GM10266 (cell line): Measurements from ENCODE around the gene DAGLA.
"Not testable (repeated sequence)": the region's sequence is repeated elsewhere in the genome, so short reads cannot be mapped to it uniquely, and the experiment has no call there.

ENCODE experiments used
- DNase-seq: peaks from one replicate; pipeline ENCODE4 v3.0.0; 2012; ENCODE audit errors: extremely low spot score
- TF ChIP-seq, protein P1 (sequence below): IDR thresholded peaks from 2 replicates; pipeline ENCODE4 v1.5.1; 2012; ENCODE audit warnings: mild to moderate bottlenecking, low read depth; ENCODE audit not compliant: control insufficient read depth, insufficient read depth; ENCODE audit errors: missing control alignments

Gene DAGLA

DNA sequence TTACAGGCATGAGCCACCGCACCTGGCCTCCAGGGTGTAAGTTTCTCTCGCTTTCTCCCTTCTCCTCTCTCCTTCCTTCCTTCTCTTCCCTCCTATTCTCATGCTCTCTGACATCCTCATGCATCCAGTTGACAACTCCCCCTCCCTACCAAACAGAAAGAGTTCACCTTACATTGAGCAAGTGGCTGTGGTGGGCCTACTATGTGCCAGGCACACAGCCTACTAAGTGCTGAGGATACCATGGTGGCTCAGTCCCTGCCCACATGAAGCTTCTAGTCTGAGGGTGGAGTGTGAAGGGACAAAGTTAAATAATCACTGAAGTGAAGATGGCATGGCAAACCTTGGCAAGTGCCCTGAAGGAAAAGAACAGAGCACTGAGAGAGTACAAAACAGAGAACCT is 9.6 kb upstream of the DAGLA start:
- TF ChIP-seq, protein P1, sequence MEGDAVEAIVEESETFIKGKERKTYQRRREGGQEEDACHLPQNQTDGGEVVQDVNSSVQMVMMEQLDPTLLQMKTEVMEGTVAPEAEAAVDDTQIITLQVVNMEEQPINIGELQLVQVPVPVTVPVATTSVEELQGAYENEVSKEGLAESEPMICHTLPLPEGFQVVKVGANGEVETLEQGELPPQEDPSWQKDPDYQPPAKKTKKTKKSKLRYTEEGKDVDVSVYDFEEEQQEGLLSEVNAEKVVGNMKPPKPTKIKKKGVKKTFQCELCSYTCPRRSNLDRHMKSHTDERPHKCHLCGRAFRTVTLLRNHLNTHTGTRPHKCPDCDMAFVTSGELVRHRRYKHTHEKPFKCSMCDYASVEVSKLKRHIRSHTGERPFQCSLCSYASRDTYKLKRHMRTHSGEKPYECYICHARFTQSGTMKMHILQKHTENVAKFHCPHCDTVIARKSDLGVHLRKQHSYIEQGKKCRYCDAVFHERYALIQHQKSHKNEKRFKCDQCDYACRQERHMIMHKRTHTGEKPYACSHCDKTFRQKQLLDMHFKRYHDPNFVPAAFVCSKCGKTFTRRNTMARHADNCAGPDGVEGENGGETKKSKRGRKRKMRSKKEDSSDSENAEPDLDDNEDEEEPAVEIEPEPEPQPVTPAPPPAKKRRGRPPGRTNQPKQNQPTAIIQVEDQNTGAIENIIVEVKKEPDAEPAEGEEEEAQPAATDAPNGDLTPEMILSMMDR: no peak
- no peak for DNase-seq

DNA sequence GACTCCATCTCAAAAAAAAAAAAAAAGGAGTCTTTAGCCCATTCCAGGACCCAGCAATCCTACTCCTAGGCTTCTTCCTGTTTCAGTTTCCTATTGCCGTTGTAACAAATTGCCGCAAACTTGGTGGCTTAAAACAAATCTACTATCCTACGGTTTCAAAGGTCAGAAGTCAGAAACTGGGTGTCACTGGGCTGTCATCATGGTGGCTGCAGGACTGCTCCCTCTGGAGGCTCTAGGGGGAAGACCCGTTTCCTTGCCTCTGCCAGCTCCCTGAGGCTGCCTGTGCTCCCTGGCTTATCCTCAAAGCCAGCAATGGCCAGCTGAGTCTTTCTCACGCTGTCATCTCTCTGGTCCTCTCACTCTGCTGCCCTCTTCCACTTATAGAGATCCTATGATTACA is 8.7 kb upstream of the DAGLA start:
- DNase-seq: no peak
- TF ChIP-seq, protein P1: no peak

- DNase-seq: not testable (repeated sequence)
These were observed 6.2 kb upstream of the DAGLA start for GRCh38 chr11:61673946-61674467.

- TF ChIP-seq, protein P1: no peak
These were observed 4.4 kb upstream of the DAGLA start for GRCh38 chr11:61675826-61676225.

DNA sequence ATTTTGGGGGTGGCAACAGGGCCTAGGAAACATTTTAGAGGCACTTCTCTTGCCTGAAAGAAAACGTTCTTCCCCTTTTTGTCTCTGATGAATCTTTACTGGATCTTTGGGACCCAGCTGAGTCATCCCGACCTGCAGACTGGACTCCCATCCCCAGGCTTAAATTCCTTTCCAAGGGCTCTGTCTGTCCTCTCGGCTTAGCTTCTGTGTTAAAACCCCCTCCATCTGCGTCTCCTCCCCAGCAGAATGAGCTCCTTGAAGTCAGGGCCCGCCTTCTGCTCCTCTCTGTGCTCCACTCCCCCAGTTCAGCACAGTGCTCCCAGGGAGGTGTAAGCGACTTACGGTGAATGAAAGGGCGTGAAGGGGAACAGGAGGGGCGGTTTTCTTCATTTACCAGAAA is 895 bp upstream of the DAGLA start:
- DNase-seq: no peak
- TF ChIP-seq, protein P1: no peak

More at GRCh38 chr11:61675826-61676225, 4.4 kb upstream of the DAGLA start:
- no peak for DNase-seq

DNA sequence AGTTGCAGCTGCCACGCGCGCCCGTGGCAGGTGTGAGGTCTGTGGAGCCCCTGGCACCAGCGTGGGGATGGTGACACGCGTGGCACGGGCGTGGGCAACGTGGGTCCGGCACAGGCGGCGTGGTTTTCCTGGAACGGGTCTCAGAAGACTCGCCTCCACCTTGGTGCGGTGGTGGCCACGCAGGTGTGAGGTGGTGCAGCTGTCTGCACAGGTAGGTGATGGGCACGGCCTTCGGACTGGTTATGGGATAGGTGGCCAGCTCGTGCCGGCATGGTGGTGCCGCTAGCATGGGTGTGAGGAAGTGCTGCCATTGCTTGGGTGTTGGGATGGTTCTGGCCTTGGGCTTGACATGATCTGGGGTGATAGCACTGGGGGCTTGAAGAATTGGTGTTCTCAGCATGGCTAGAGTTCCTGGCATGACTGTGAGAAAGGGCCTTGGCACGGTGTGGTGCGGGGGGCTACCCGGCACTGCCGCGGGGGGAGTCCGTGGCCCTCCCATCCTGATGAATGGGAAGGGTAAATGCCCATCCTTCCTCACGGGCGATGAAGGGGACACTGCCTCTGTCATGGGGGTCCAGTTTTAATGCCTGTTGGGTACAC is 531 bp downstream of the DAGLA start:
- no peak for DNase-seq

GRCh38 chr11:61682093-61682732 is 2.0 kb downstream of the DAGLA start:
- TF ChIP-seq, protein P1: no peak
- no peak for DNase-seq

More for the DNA sequence above, 531 bp downstream of the DAGLA start:
- TF ChIP-seq, protein P1: no peak
